MCF 10A (cell line): Measurements from ENCODE around the gene PRPF6. TPM values are rescaled to one million over a fixed set of nuclear protein-coding genes. Genes with fewer than 3 reads are reported as not detected.
"Not testable (repeated sequence)": the region's sequence is repeated elsewhere in the genome, so short reads cannot be mapped to it uniquely, and the experiment has no call there.

Source experiments
- BruUV-seq: library from RNA; stranded (reverse); fragments of 400-500 nt; replicated peaks from 2 replicates; lab custom pipeline; 2021; lab: Mats Ljungman, UMichigan
- CTCF ChIA-PET: fragments of 300-600 bp; sonication (Branson Sonifier 250); formaldehyde crosslinking; extraction: SDS; loops from one replicate; lab custom pipeline; 2021; ENCODE audit warnings: antibody characterized with exemption, inconsistent platforms; lab: Yijun Ruan, JAX
- POLR2A ChIA-PET: fragments of 300-600, 350-650 bp; sonication (Branson Sonifier 250); formaldehyde crosslinking; extraction: SDS; loops from one replicate; lab custom pipeline; 2020; ENCODE audit warnings: antibody characterized with exemption, inconsistent platforms; lab: Yijun Ruan, JAX
- DNase-seq: peaks from one replicate; pipeline ENCODE4 v3.0.0-alpha.2; 2018; ENCODE audit not compliant: unreplicated experiment
- H3K27ac Mint-ChIP-seq: one replicate; pipeline ENCODE4 v1.8.0; 2022; ENCODE audit warnings: mild to moderate bottlenecking, low read depth, mixed read lengths; ENCODE audit not compliant: unreplicated experiment
- H3K27me3 Mint-ChIP-seq: one replicate; pipeline ENCODE4 v1.8.0; 2022; ENCODE audit warnings: mixed read lengths; ENCODE audit not compliant: insufficient read depth, unreplicated experiment
- H3K36me3 Mint-ChIP-seq: one replicate; pipeline ENCODE4 v1.8.0; 2022; ENCODE audit warnings: mild to moderate bottlenecking, moderate library complexity, mixed read lengths; ENCODE audit not compliant: insufficient read depth, unreplicated experiment
- H3K4me1 Mint-ChIP-seq: one replicate; pipeline ENCODE4 v1.8.0; 2022; ENCODE audit warnings: mixed read lengths; ENCODE audit not compliant: insufficient read depth, unreplicated experiment
- H3K4me3 Mint-ChIP-seq: one replicate; pipeline ENCODE4 v1.8.0; 2022; ENCODE audit warnings: mild to moderate bottlenecking, moderate library complexity, mixed read lengths; ENCODE audit not compliant: unreplicated experiment
- H3K9me3 Mint-ChIP-seq: one replicate; pipeline ENCODE4 v1.8.0; 2022; ENCODE audit warnings: mixed read lengths; ENCODE audit not compliant: unreplicated experiment
- intact Hi-C: fragments of 100-400 bp; cut with micrococcal nuclease; formaldehyde crosslinking; loops from 2 replicates; pipeline ENCODE4 v1.14.1; 2022
- total RNA-seq: library from RNA; stranded (reverse); gene quantifications from 2 replicates; pipeline ENCODE4 v1.2.3, GENCODE V29; 2022
- TF ChIP-seq, protein P1 (sequence below): fragments of 200-600 bp; IDR thresholded peaks from one replicate; pipeline ENCODE4 v1.8.0; 2022; ENCODE audit warnings: antibody characterized with exemption, mild to moderate bottlenecking; ENCODE audit not compliant: unreplicated experiment

The PRPF6 gene
- total RNA-seq, 1 experiment from 2014 or later: 70.9 TPM

DNA sequence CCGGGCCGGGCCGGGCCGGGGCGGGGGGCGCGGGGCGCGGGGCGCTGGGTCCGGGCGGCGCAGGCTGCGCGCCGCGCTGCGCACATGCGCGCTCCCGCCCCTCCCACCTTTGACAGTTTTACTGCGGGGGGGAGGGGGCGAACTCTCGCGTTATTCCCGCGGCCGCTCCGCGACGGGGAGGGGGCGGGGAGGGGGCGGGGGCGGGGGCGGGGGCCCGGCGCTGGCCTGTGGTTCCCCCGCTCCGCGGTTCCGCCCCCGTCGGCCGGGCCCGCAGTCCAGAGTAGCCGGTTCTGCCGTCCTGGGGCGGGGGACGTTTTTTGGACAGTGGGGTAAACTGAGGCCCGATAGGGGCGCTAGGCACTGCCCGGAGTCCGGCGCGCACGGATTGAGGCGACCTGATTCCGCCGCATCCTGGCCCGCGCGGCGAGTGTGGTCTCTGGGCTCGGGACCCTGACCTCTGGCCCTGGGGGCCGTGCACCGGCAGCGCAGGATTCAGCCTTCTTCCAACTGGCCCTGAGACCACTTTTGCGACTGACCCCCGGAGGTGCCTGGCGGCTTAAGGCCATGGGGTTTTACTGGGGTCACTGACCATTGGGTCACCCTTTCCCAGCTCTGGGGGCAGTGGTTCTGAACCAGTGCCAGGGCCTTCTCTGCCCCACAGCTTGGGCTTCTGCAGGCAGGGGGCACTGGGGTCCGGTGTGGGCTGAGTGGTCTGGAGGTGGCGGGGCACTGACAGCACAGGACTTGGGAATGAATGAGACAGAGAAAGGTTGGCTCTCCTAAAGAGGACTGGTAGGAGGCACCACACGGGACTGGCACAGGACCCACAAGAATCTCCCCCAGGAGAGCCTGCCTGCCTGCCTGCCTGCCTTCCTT, 10.9 kb upstream of the PRPF6 start, which contains the start of gene ZNF512B:
Gene ZNF512B (minus strand): TSS at position 93 of the 876 bp plus-strand sequence. CDS start 1,980 bp downstream, outside the sequence.
- CTCF ChIA-PET: interaction anchor here (0.8 to 0.9 kb wide), 2 partner anchors 13 to 119 kb away, joined by 3 to 4 read pairs; no protein-coding TSS in a partner anchor
- intact Hi-C loops: loop anchor here (5.0 kb wide), 2 partner anchors 183 to 263 kb away; partner anchors contain the start of genes ARFRP1 and ZGPAT
- Mint-ChIP-seq H3K27me3 (no peaks in the 10 kb centered on the region), H3K36me3 (peaks cover 9% of the 10 kb centered on the region), H3K9me3 (no peaks in the 10 kb centered on the region), H3K4me3 (peak within 1 kb of the TSS; percentile 75), H3K27ac (peak within 1 kb of the TSS; percentile 71), H3K4me1 (peaks cover 30% of the 10 kb centered on the region)
- TF ChIP-seq, protein P1, sequence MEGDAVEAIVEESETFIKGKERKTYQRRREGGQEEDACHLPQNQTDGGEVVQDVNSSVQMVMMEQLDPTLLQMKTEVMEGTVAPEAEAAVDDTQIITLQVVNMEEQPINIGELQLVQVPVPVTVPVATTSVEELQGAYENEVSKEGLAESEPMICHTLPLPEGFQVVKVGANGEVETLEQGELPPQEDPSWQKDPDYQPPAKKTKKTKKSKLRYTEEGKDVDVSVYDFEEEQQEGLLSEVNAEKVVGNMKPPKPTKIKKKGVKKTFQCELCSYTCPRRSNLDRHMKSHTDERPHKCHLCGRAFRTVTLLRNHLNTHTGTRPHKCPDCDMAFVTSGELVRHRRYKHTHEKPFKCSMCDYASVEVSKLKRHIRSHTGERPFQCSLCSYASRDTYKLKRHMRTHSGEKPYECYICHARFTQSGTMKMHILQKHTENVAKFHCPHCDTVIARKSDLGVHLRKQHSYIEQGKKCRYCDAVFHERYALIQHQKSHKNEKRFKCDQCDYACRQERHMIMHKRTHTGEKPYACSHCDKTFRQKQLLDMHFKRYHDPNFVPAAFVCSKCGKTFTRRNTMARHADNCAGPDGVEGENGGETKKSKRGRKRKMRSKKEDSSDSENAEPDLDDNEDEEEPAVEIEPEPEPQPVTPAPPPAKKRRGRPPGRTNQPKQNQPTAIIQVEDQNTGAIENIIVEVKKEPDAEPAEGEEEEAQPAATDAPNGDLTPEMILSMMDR: no peak
- DNase-seq: peak; percentile 58
- POLR2A ChIA-PET: interaction anchor here (0.9 kb wide), 1 partner anchor 13 kb away, joined by 6 read pairs; the partner anchor contains the start of gene UCKL1
- no TSS peak for BruUV-seq

DNA sequence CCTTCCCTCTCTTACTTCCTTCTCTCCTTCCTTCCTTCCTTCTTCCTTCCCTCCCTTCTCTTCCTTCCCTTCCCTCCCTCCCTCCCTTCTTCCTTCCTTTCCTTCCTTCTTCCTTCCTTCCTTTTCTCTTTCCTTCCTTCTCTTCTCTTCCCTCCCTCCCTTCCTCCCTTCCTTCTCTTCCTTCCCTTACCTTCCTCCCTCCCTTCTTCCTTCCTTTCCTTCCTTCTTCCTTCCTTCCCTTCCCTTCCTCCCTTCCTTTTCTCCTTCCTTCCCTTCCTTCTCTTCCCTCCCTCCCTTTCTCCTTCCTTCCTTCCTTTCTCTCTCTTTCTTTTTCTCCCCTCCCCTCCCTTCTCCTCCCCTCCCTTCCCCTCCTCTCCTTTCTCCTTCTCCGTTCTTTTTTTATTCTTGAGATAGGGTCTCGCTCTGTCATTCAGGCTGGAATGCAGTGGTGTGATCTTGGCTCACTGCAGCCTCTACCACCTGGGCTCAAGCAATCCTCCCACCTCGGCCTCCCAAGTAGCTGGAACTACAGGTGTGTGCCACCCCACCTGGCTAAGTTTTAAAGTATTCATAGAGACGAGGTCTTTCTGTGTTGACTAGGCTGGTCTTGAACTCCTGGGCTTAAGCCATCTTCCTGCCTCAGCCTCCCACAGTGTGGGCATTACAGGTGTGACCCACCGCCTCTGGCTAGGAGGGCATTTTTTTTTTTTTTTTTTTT, 10.1 kb upstream of the PRPF6 start:
- peaks cover 30% of the 10 kb centered on the region for H3K4me1 Mint-ChIP-seq
- H3K27ac Mint-ChIP-seq: no peak overlapping the region
- TF ChIP-seq, protein P1: no peak
- no TSS peak for BruUV-seq
- POLR2A ChIA-PET: interaction anchor here (0.9 kb wide), 2 partner anchors 10 to 14 kb away, joined by 4 to 6 read pairs; partner anchors contain the start of gene UCKL1
- peaks cover 9% of the 10 kb centered on the region for H3K36me3 Mint-ChIP-seq
- no peaks in the 10 kb centered on the region for H3K9me3 Mint-ChIP-seq
- intact Hi-C loops: loop anchor here (5.0 kb wide), 2 partner anchors 184 to 264 kb away; partner anchors contain the start of genes ARFRP1 and ZGPAT
- DNase-seq: no peak
- peak overlapping the region; percentile 75 for H3K4me3 Mint-ChIP-seq
- CTCF ChIA-PET: interaction anchor here (0.6 to 1.3 kb wide), 4 partner anchors 8 to 120 kb away, joined by 3 to 6 read pairs (median 4); partner anchors contain the start of genes PRPF6 and SAMD10
- H3K27me3 Mint-ChIP-seq: no peaks in the 10 kb centered on the region

DNA sequence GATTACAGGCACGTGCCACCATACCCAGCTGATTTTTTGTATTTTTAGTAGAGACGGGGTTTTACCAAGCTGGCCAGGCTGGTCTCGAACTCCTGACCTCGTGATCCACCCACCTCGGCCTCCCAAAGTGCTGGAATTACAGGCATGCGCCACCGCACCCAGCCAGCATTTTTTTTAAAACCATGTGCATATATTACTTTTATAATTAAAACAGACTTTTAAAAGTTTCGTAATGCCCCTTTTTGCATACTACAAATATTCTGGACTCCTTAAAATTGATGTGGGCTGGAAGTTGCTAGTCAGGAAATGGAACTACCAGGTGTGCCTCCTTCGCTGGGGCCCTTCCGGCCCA, 9.0 kb upstream of the PRPF6 start:
- ChIA-PET CTCF (interaction anchor here (0.5 to 2.4 kb wide), 5 partner anchors 9 to 316 kb away, joined by 3 to 12 read pairs (median 3); partner anchors contain the start of gene PRPF6), POLR2A (interaction anchor here (0.9 kb wide), 1 partner anchor 8 kb away, joined by 4 read pairs; no protein-coding TSS in a partner anchor)
- H3K27ac Mint-ChIP-seq, H3K36me3 Mint-ChIP-seq, DNase-seq, H3K4me3 Mint-ChIP-seq, H3K9me3 Mint-ChIP-seq, H3K27me3 Mint-ChIP-seq, BruUV-seq: not testable (repeated sequence)
- intact Hi-C loops: loop anchor here (5.0 kb wide), 2 partner anchors 185 to 265 kb away; partner anchors contain the start of genes ARFRP1 and ZGPAT
- peaks cover 30% of the 10 kb centered on the region for H3K4me1 Mint-ChIP-seq
